GM21381 (cell line): ENCODE measurements around the gene ZNF142.

Experiments
- ATAC-seq: cut with Tn5 transposase; IDR thresholded peaks from one replicate; pipeline ENCODE4 v1.9.1; 2021; ENCODE audit warnings: mild to moderate bottlenecking, moderate library complexity; ENCODE audit not compliant: unreplicated experiment

ZNF142 gene

DNA sequence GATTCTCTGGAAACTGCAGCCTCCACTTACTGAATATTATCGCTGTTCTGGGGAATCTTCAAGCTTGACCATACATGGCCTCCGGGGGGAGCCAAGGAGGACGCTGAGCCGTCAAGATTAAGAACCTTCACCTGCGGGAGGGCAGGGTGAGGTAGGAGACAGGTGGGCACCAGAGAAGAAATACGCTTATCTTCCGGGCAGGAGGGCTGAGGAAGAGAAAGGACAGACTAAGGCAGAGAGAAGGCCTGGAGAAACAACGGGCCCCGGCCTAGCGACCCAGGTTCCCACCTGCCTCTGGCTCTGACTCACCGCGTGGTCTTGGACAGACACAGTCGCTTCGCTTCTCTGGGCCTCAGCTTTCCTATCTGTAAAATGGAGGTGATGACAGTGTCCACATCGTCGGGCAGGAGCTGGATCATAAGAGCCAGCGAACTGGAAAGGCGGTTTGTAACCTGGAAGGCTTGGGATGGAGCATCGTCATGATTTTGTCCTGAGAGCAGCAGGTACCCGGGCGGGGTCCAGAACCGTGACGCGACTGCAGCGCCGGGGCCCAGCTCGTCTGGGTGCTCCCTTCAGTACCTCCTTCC, 659 bp downstream of the ZNF142 start:
- peak; percentile 36 for ATAC-seq

- ATAC-seq = no peak
Measured at GRCh38 chr2:218655751-218656150, 3.7 kb downstream of the ZNF142 start.

DNA sequence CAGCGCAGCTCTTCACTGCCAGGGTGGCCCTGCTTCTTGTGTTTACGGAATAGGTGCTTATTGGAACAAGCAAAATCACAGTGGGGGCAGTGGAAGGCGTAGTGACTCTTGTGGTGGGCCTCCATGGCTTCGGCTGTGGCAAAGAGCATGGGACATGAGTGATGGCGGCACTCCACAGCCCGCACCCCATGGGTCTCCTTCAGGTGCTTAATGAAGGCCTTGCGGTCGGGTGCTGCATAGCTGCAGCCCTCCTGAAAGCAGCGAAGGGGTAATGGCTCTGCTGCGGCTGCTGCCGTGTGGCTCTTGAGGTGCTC, 10.7 kb downstream of the ZNF142 start:
- ATAC-seq = no peak

GRCh38 chr2:218648088-218648786, 11.2 kb downstream of the ZNF142 start:
- ATAC-seq = no peak

GRCh38 chr2:218645126-218645525, 14.3 kb downstream of the ZNF142 start:
- no peak for ATAC-seq

- no peak for ATAC-seq
Measured at GRCh38 chr2:218644721-218645120, 14.7 kb downstream of the ZNF142 start.

- no peak for ATAC-seq
Measured at GRCh38 chr2:218643751-218644310, 15.6 kb downstream of the ZNF142 start.

DNA sequence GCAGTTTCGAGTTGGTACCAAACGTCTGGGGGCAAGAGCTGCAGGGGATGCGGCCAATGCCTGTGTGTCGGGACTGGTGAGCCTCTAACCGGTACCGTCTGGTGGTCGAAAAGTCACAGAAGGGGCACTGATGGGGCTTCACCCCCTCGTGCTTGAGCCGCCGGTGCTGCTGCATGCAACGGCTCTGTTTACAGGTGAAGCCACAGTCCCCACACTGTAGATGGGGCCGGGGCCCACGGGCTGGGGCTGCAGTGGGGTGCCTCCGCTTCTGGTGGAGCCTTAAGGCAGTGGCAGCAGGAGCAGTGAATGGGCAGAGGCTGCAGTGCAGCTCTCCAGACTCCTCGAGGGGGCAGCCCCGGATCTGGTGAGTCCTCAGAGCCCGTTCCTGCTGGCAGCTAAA, 16.6 kb downstream of the ZNF142 start:
- ATAC-seq = no peak

- no peak for ATAC-seq
Measured at GRCh38 chr2:218642121-218642656, 17.2 kb downstream of the ZNF142 start.

GRCh38 chr2:218638372-218638771, 21.1 kb downstream of the ZNF142 start:
- ATAC-seq = no peak

GRCh38 chr2:218635719-218636118, 23.7 kb downstream of the ZNF142 start:
- no peak for ATAC-seq

- ATAC-seq = no peak
Measured at GRCh38 chr2:218631837-218632236, 27.6 kb downstream of the ZNF142 start.

- ATAC-seq = no peak
Measured at GRCh38 chr2:218627939-218628338, 31.5 kb downstream of the ZNF142 start.

GRCh38 chr2:218626369-218626768, 33.1 kb downstream of the ZNF142 start:
- no peak for ATAC-seq

GRCh38 chr2:218623366-218623705, 36.1 kb downstream of the ZNF142 start:
- no peak for ATAC-seq

DNA sequence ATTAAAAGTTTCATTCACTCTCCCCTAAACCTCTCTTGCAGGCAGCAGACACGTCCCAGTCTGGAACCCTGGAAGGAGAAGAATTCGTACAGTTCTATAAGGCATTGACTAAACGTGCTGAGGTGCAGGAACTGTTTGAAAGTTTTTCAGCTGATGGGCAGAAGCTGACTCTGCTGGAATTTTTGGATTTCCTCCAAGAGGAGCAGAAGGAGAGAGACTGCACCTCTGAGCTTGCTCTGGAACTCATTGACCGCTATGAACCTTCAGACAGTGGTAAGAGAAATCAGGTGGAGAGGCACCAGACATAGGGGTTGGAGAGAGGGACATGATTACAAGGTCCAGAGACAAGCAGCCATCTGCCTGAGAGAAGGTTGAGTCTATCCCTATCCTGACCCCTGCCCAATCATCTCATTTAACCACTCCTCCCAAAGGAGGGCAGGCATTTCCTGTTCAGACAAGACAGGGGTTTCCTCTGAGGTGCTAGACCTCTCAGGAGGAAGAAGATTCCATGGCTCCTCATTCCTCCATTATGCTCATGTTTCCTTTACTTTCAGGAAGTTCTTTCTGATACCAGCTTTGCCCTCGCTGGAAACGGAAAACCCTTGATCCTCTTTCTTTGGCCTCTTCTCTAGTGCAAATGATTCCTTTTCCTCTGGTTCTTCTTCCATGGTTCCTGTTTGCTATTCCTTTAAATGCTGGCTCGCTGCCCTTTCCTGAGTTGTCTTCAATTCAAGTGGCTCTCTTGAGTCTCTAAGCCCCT, 36.6 kb downstream of the ZNF142 start:
- no peak for ATAC-seq

DNA sequence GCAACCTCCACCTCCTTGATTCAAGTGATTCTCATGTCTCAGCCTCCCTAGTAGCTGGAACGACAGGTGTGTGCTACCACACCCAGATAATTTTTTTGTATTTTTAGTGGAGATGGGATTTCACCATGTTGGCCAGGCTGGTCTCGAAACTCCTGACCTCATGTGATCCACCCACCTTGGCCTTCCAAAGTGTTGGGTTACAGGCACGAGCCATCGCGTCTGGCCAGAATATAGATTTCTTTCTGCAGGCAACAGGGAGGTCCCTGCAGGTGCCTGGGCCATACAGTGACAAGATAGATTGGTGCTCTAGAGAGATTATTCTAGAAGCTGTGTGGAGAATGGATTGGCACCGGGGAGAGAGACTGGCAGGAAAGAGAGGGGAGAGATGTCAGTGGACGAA, 38.4 kb downstream of the ZNF142 start:
- no peak for ATAC-seq

- no peak for ATAC-seq
Measured at GRCh38 chr2:218618102-218618860, 41.1 kb downstream of the ZNF142 start.

GRCh38 chr2:218615868-218616315, 43.5 kb downstream of the ZNF142 start:
- ATAC-seq = no peak

DNA sequence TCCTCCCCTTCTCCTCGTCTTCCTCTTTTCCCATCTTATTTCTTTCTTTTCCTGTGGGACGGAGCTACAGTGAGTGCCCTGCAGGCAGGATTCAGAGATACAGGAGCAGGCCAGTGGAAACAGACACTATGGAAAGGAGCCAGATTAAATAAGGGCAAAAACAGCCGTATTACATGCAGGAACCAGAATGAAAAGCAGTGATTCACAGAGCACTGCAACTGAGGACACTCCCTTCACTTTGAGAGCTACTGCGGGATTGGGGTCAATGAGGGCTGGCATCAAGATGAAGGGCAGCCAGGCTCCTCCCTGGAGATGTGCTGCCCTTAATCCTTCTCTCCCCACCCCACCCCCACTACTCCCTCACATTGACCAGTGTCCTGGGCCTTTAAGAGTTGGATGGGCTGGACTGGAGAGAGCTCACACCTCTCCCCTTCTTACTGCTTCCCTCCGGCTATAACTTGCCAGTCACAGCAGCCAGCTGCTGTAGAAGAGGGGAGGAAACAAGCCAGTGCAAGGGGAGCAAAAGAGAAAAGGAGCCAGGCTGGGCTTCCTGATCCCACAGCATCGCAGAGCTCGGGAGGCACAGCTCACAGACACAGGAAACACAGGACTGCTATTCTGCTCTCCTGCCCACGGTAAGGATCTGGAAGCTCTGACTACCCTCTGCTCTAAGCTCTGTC, 51.8 kb downstream of the ZNF142 start, which contains the start of gene PLCD4:
PLCD4 (plus strand) TSS at position 464 of the 680 bp plus-strand sequence. CDS start 7,841 bp downstream, outside the sequence.
- ATAC-seq = no peak
